Bronchial epithelial cell (primary cell): ENCODE data around the gene ATAD5. TPM values are rescaled to one million over a fixed set of nuclear protein-coding genes. Genes with fewer than 3 reads are reported as not detected.

Source experiments
- DNase-seq: peaks from one replicate; pipeline ENCODE4 v3.0.0-alpha.2; 2010; ENCODE audit warnings: low read depth
- FAIRE-seq: peaks from 2 replicates; lab custom pipeline; 2011; peaks lifted over from hg19 to GRCh38; lab: Jason Lieb, UNC
- H3K27me3 ChIP-seq: 2 replicates; pipeline ENCODE4 v1.5.1; 2011; ENCODE audit warnings: low read length; ENCODE audit not compliant: control insufficient read depth, insufficient read depth
- H3K36me3 ChIP-seq: 2 replicates; pipeline ENCODE4 v1.5.1; 2011; ENCODE audit warnings: low read length; ENCODE audit not compliant: control insufficient read depth, insufficient read depth
- H3K4me3 ChIP-seq: 2 replicates; pipeline ENCODE4 v1.5.1; 2011; ENCODE audit warnings: mild to moderate bottlenecking, low read depth, low read length, control low read depth
- total RNA-seq: library from RNA; depleted of rRNA; stranded (reverse); fragments of >200 nt; gene quantifications from 2 replicates; pipeline ENCODE4 v1.2.1, GENCODE V29; 2014
- TF ChIP-seq, protein P1 (sequence below): IDR thresholded peaks from 2 replicates; pipeline ENCODE4 v1.5.1; 2011; ENCODE audit warnings: mild to moderate bottlenecking, moderate library complexity, low read length, control low read depth, inconsistent platforms; ENCODE audit not compliant: insufficient read depth, severe bottlenecking

ATAD5 gene
- total RNA-seq, 1 donor from 2014 or later: 0.53 TPM

- peaks cover 11% of the 10 kb centered on the region for H3K27me3 ChIP-seq
- H3K36me3 ChIP-seq: no peaks in the 10 kb centered on the region
- FAIRE-seq (no peak), DNase-seq (peak; percentile 13)
- peak within 1 kb of the TSS; percentile 43 for H3K4me3 ChIP-seq
- TF ChIP-seq, protein P1, sequence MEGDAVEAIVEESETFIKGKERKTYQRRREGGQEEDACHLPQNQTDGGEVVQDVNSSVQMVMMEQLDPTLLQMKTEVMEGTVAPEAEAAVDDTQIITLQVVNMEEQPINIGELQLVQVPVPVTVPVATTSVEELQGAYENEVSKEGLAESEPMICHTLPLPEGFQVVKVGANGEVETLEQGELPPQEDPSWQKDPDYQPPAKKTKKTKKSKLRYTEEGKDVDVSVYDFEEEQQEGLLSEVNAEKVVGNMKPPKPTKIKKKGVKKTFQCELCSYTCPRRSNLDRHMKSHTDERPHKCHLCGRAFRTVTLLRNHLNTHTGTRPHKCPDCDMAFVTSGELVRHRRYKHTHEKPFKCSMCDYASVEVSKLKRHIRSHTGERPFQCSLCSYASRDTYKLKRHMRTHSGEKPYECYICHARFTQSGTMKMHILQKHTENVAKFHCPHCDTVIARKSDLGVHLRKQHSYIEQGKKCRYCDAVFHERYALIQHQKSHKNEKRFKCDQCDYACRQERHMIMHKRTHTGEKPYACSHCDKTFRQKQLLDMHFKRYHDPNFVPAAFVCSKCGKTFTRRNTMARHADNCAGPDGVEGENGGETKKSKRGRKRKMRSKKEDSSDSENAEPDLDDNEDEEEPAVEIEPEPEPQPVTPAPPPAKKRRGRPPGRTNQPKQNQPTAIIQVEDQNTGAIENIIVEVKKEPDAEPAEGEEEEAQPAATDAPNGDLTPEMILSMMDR: no peak
Observed at GRCh38 chr17:30921544-30922196, 89.9 kb downstream of the ATAD5 start, which contains the start of gene ADAP2. Gene ADAP2 (plus strand): TSS chr17:30921945. CDS start chr17:30922015, 70 bp downstream.

- Histone ChIP-seq H3K4me3 (peak overlapping the region; percentile 43), H3K27me3 (peaks cover 11% of the 10 kb centered on the region), H3K36me3 (no peaks in the 10 kb centered on the region)
- TF ChIP-seq, protein P1: no peak
- DNase-seq (no peak), FAIRE-seq (no peak)
Observed at GRCh38 chr17:30922235-30923030, 90.7 kb downstream of the ATAD5 start.

GRCh38 chr17:30924341-30924740 is 92.6 kb downstream of the ATAD5 start:
- TF ChIP-seq, protein P1: no peak
- DNase-seq (no peak), FAIRE-seq (no peak)
- H3K27me3 ChIP-seq: peaks cover 11% of the 10 kb centered on the region
- no peaks in the 10 kb centered on the region for H3K36me3 ChIP-seq
- no peak overlapping the region for H3K4me3 ChIP-seq

DNA sequence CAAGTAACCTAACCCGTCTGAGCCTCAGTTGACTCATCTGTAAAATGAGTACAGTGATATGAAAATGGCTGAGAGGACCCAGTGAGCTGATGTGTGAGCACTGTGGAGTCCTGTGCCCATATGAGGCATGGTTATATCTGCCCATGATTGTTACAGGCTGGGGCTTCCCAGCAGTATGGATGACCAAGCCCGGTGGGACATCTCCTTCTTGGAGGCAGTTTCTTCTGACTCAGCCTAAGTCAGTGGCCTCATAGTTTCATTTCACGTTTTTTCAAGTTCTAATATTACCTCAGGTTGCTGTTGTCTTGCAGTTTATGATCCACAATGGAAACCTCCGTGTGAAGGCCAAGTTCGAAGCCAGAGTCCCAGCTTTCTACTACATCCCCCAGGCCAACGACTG is 94.8 kb downstream of the ATAD5 start:
- no peaks in the 10 kb centered on the region for H3K36me3 ChIP-seq
- DNase-seq (no peak), FAIRE-seq (peak; percentile 93)
- TF ChIP-seq, protein P1: no peak
- H3K4me3 ChIP-seq: no peak overlapping the region
- H3K27me3 ChIP-seq: peaks cover 11% of the 10 kb centered on the region

DNA sequence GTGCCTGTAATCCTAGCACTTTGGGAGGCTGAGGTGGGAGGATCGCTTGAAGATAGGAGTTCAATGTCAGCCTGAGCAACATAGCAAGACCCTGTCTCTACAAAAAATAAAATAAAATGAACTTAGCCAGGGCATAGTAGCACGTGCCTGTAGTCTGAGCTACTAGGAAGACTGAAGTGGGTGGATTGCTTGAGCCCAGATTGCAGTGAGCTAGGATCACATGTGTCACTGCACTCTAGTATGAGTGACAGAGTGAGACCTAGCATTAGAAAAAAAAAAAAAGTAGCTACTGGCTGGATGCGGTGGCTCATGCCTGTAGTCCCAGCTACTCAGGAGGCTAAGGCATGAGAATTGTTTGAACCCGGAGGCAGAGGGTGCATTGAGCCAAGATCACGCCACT is 96.0 kb downstream of the ATAD5 start:
- Histone ChIP-seq H3K27me3 (peaks cover 7% of the 10 kb centered on the region), H3K4me3 (no peak overlapping the region), H3K36me3 (no peaks in the 10 kb centered on the region)
- TF ChIP-seq, protein P1: no peak
- FAIRE-seq (no peak), DNase-seq (no peak)
